Activated CD8-positive, alpha-beta T cell treated with anti-CD3 and anti-CD28 coated beads for 36 hours (primary cell): ENCODE results near the gene ECI1. TPM values are rescaled to one million over a fixed set of nuclear protein-coding genes. Genes with fewer than 3 reads are reported as not detected.

Source experiments
- ATAC-seq: fragments of 200-7000 bp; cut with Tn5 transposase; one replicate; pipeline ENCODE4 v1.10.0; 2021; ENCODE audit warnings: mild to moderate bottlenecking, moderate library complexity
- CTCF ChIA-PET: fragments of 350-600 bp; sonication (Branson Sonifier 250); formaldehyde crosslinking; loops from one replicate; lab custom pipeline; 2021; ENCODE audit warnings: antibody characterized with exemption; lab: Charles Lee
- POLR2A ChIA-PET: fragments of 350-600 bp; sonication (Branson Sonifier 250); formaldehyde crosslinking; loops from one replicate; lab custom pipeline; 2021; ENCODE audit warnings: antibody characterized with exemption; lab: Charles Lee
- DNase-seq: peaks from one replicate; pipeline ENCODE4 v3.0.0-alpha.2; 2020
- H3K27ac Mint-ChIP-seq: one replicate; pipeline ENCODE4 v1.8.0; 2021; ENCODE audit warnings: mild to moderate bottlenecking, mixed read lengths
- H3K27me3 Mint-ChIP-seq: one replicate; pipeline ENCODE4 v1.8.0; 2021; ENCODE audit warnings: mixed read lengths
- H3K36me3 Mint-ChIP-seq: one replicate; pipeline ENCODE4 v1.8.0; 2021; ENCODE audit warnings: low read depth, mixed read lengths
- H3K4me1 Mint-ChIP-seq: one replicate; pipeline ENCODE4 v1.8.0; 2021; ENCODE audit warnings: low read depth, mixed read lengths
- H3K4me3 Mint-ChIP-seq: one replicate; pipeline ENCODE4 v1.8.0; 2021; ENCODE audit warnings: mild to moderate bottlenecking, moderate library complexity, mixed read lengths
- H3K9me3 Mint-ChIP-seq: one replicate; pipeline ENCODE4 v1.8.0; 2021; ENCODE audit warnings: mixed read lengths
- CTCF ChIP-seq: fragments of 200-600 bp; IDR thresholded peaks from one replicate; pipeline ENCODE4 v1.8.0; 2022; ENCODE audit warnings: antibody characterized with exemption, mild to moderate bottlenecking
- intact Hi-C: fragments of 100-400 bp; cut with micrococcal nuclease; formaldehyde crosslinking; loops from one replicate; pipeline ENCODE4 v1.10.0; 2022
- total RNA-seq, 2 experiments: library from RNA; stranded (reverse); gene quantifications; one replicate each; pipeline ENCODE4 v1.2.3, GENCODE V29; 2021

Gene ECI1
- total RNA-seq, 2 experiments from 2014 or later, result 37.4 to 40.5 TPM

- CTCF ChIA-PET, result no interaction called here
- no peak for ATAC-seq
Observed at GRCh38 chr16:2238838-2239675, 12.3 kb downstream of the ECI1 start.

GRCh38 chr16:2238150-2238837 is 13.1 kb downstream of the ECI1 start:
- no peak overlapping the region for H3K4me3 Mint-ChIP-seq
- no peak for TF ChIP-seq CTCF
- peaks cover 16% of the 10 kb centered on the region for H3K36me3 Mint-ChIP-seq
- no peaks in the 10 kb centered on the region for H3K27me3 Mint-ChIP-seq
- H3K4me1 Mint-ChIP-seq, result peaks cover 2% of the 10 kb centered on the region
- no peak overlapping the region for H3K27ac Mint-ChIP-seq
- POLR2A ChIA-PET, result interaction anchor here (0.9 to 3.5 kb wide), 7 partner anchors 12 to 83 kb away, joined by 3 to 16 read pairs (median 4); partner anchors contain the start of genes ECI1, RNPS1 and TRAF7
- no peaks in the 10 kb centered on the region for H3K9me3 Mint-ChIP-seq
- CTCF ChIA-PET, result no interaction called here
- DNase-seq (no peak), ATAC-seq (peak; percentile 17)
- intact Hi-C loops, result no loop called here

More at GRCh38 chr16:2238838-2239675, 12.3 kb downstream of the ECI1 start:
- Mint-ChIP-seq H3K27ac (no peak overlapping the region), H3K4me3 (no peak overlapping the region), H3K36me3 (peaks cover 14% of the 10 kb centered on the region), H3K9me3 (no peaks in the 10 kb centered on the region), H3K4me1 (peaks cover 2% of the 10 kb centered on the region), H3K27me3 (no peaks in the 10 kb centered on the region)
- TF ChIP-seq CTCF, result no peak
- intact Hi-C loops, result no loop called here
- no peak for DNase-seq
- POLR2A ChIA-PET, result interaction anchor here (0.8 to 1.4 kb wide), 7 partner anchors 12 to 84 kb away, joined by 3 to 4 read pairs (median 3); partner anchors contain the start of genes ECI1, RNPS1 and TRAF7

DNA sequence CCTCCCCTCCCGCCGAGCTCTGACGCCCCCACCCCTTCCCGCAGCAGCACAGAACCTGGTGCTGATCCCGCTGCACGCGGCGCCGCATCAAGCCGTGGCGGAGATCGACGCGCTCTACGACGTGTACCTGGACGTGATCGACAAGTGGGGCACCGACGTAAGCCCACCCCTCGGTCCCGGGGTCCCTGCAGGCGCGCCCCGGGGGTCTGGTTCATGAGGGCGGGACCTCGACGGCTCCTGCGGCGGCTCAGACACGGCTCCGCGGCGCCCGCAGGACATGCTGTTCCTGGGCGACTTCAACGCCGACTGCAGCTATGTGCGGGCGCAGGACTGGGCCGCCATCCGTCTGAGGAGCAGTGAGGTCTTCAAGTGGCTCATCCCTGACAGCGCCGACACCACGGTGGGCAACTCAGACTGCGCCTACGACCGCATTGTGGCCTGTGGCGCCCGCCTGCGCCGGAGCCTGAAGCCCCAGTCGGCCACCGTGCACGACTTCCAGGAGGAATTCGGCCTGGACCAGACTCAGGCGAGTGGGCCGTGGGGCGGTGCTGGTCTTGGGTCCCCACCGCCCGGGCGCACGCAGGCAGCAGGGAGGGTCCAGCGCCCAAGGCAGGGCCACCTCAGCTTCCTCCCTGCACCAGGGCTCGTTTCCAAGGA is 13.8 kb downstream of the ECI1 start:
- H3K4me3 Mint-ChIP-seq, result no peak overlapping the region
- peaks cover 2% of the 10 kb centered on the region for H3K4me1 Mint-ChIP-seq
- no peaks in the 10 kb centered on the region for H3K27me3 Mint-ChIP-seq
- H3K27ac Mint-ChIP-seq, result no peak overlapping the region
- DNase-seq (no peak), ATAC-seq (no peak)
- H3K9me3 Mint-ChIP-seq, result no peaks in the 10 kb centered on the region
- ChIA-PET POLR2A (interaction anchor here (0.8 to 3.5 kb wide), 5 partner anchors 10 to 22 kb away, joined by 3 to 16 read pairs (median 4); partner anchors contain the start of gene ECI1), CTCF (no interaction called here)
- intact Hi-C loops, result no loop called here
- TF ChIP-seq CTCF, result no peak
- H3K36me3 Mint-ChIP-seq, result peaks cover 19% of the 10 kb centered on the region

GRCh38 chr16:2237102-2237482 is 14.3 kb downstream of the ECI1 start:
- CTCF ChIA-PET, result no interaction called here
- DNase-seq (no peak), ATAC-seq (no peak)
- intact Hi-C loops, result no loop called here
- H3K27me3 Mint-ChIP-seq, result no peaks in the 10 kb centered on the region
- no peak for TF ChIP-seq CTCF
- H3K4me3 Mint-ChIP-seq, result no peak overlapping the region
- H3K4me1 Mint-ChIP-seq, result peaks cover 2% of the 10 kb centered on the region
- H3K27ac Mint-ChIP-seq, result no peak overlapping the region
- POLR2A ChIA-PET, result interaction anchor here (0.8 to 3.5 kb wide), 5 partner anchors 11 to 82 kb away, joined by 3 to 16 read pairs (median 3); partner anchors contain the start of genes ECI1 and TRAF7
- peaks cover 19% of the 10 kb centered on the region for H3K36me3 Mint-ChIP-seq
- no peaks in the 10 kb centered on the region for H3K9me3 Mint-ChIP-seq
